GM19467 (cell line): ENCODE results near the gene KRT33B.
"Not testable (repeated sequence)": the region's sequence is repeated elsewhere in the genome, so short reads cannot be mapped to it uniquely, and the experiment has no call there.

Experiments used
- ATAC-seq: cut with Tn5 transposase; IDR thresholded peaks from one replicate; pipeline ENCODE4 v1.9.1; 2021; ENCODE audit warnings: mild to moderate bottlenecking, moderate library complexity; ENCODE audit not compliant: unreplicated experiment

Gene KRT33B

GRCh38 chr17:41369713-41370112, at the start of gene KRT33B:
TSS of gene KRT33B (minus strand) at chr17:41369813. CDS start at chr17:41369750, 63 bp downstream.
- no peak for ATAC-seq

- no peak for ATAC-seq
These were observed 48.7 kb upstream of the KRT33B start for GRCh38 chr17:41418116-41418860.

GRCh38 chr17:41417576-41418015, 48.0 kb upstream of the KRT33B start:
- ATAC-seq, result no peak

- no peak for ATAC-seq
These were observed 47.5 kb upstream of the KRT33B start for GRCh38 chr17:41417127-41417526.

- no peak for ATAC-seq
These were observed 46.9 kb upstream of the KRT33B start for GRCh38 chr17:41416479-41416878.

GRCh38 chr17:41415833-41416335, 46.3 kb upstream of the KRT33B start:
- ATAC-seq, result no peak

GRCh38 chr17:41415411-41415810, 45.8 kb upstream of the KRT33B start:
- no peak for ATAC-seq

GRCh38 chr17:41413982-41414381, 44.4 kb upstream of the KRT33B start:
- no peak for ATAC-seq

GRCh38 chr17:41413353-41413957, 43.8 kb upstream of the KRT33B start:
- ATAC-seq, result no peak

GRCh38 chr17:41411072-41411840, 41.6 kb upstream of the KRT33B start:
- no peak for ATAC-seq

- ATAC-seq, result no peak
These were observed 37.6 kb upstream of the KRT33B start for GRCh38 chr17:41407226-41407625.

- ATAC-seq, result no peak
These were observed 36.6 kb upstream of the KRT33B start for GRCh38 chr17:41406205-41406604.

- no peak for ATAC-seq
These were observed 34.5 kb upstream of the KRT33B start for GRCh38 chr17:41404024-41404671.

GRCh38 chr17:41403404-41404023, 33.9 kb upstream of the KRT33B start:
- no peak for ATAC-seq

- no peak for ATAC-seq
These were observed 32.5 kb upstream of the KRT33B start for GRCh38 chr17:41402161-41402560.

- no peak for ATAC-seq
These were observed 27.5 kb upstream of the KRT33B start, which contains the start of gene KRT31 for GRCh38 chr17:41396996-41397660. TSS of gene KRT31 (minus strand) at chr17:41397608. CDS start at chr17:41397539, 69 bp downstream.

- ATAC-seq, result no peak
These were observed 26.7 kb upstream of the KRT33B start for GRCh38 chr17:41396340-41396739.

- no peak for ATAC-seq
These were observed 26.0 kb upstream of the KRT33B start for GRCh38 chr17:41395611-41396010.

GRCh38 chr17:41395044-41395443, 25.4 kb upstream of the KRT33B start:
- not testable (repeated sequence) for ATAC-seq
